ENCODE data around the gene ELK4.

Gene ELK4

GRCh38 chr1:205662791-205663190 lies 31.0 kb upstream of the ELK4 start:
- no peak for DNase-seq (ENCODE audit: extremely low read depth, low read depth)
- no peak for TF ChIP-seq CTCF (IDR thresholded peaks at IDR 0.05; ENCODE audit: low read depth, low read length)

- TF ChIP-seq CTCF (IDR thresholded peaks at IDR 0.05; ENCODE audit: low read depth, low read length): no peak
- no peak for DNase-seq (ENCODE audit: extremely low read depth, low read depth)
These were observed 30.4 kb upstream of the ELK4 start for GRCh38 chr1:205662135-205662738.

GRCh38 chr1:205661429-205662134 lies 29.8 kb upstream of the ELK4 start:
- no peak for DNase-seq (ENCODE audit: extremely low read depth, low read depth)
- no peak for TF ChIP-seq CTCF (IDR thresholded peaks at IDR 0.05; ENCODE audit: low read depth, low read length)

- no peak for DNase-seq (ENCODE audit: extremely low read depth, low read depth)
- no peak for TF ChIP-seq CTCF (IDR thresholded peaks at IDR 0.05; ENCODE audit: low read depth, low read length)
These were observed 28.6 kb upstream of the ELK4 start for GRCh38 chr1:205660361-205660760.

GRCh38 chr1:205658943-205659581 lies 27.3 kb upstream of the ELK4 start:
- DNase-seq (ENCODE audit: extremely low read depth, low read depth): no peak
- peak; percentile 92 for TF ChIP-seq CTCF (IDR thresholded peaks at IDR 0.05; ENCODE audit: low read depth, low read length)

- no peak for TF ChIP-seq CTCF (IDR thresholded peaks at IDR 0.05; ENCODE audit: low read depth, low read length)
- no peak for DNase-seq (ENCODE audit: extremely low read depth, low read depth)
These were observed 24.4 kb upstream of the ELK4 start for GRCh38 chr1:205656236-205656635.

GRCh38 chr1:205652984-205653383 lies 21.2 kb upstream of the ELK4 start:
- TF ChIP-seq CTCF (IDR thresholded peaks at IDR 0.05; ENCODE audit: low read depth, low read length): no peak
- DNase-seq (ENCODE audit: extremely low read depth, low read depth): no peak

Data from AG09319 (cell line).